Measurements from ENCODE around the gene VIT. TPM values are rescaled to one million over a fixed set of nuclear protein-coding genes. Genes with fewer than 3 reads are reported as not detected.

The VIT gene
- total RNA-seq, 1 donor from 2014 or later = not detected

DNA sequence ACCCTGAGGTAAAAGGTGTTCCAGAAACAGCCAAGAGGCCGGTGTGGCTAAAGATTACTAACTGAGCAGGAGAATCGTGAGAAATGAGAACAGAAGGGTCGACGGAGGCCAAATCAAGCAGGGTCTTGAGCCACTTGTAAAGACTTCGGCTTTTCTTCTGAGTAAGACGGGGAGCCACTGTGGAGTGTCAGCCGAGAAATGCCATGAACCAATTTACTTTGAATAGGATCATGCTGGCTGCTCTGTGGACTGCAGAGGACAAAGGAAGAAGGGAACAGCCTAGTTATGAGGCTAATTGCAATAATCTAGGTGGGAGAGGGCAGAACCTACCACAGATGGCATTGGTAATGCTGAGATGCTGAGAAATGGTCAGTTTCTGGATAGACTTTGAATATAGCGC is 16.8 kb downstream of the VIT start:
- H3K27ac ChIP-seq = no peak overlapping the region
- no peak overlapping the region for H3K9ac ChIP-seq
- peak overlapping the region; percentile 25 for H3K4me2 ChIP-seq
- peaks cover 16% of the 10 kb centered on the region for H3K4me1 Mint-ChIP-seq
- no peaks in the 10 kb centered on the region for H3K36me3 ChIP-seq
- no peaks in the 10 kb centered on the region for H3K36me3 Mint-ChIP-seq
- peaks cover 3% of the 10 kb centered on the region for H3K9me3 Mint-ChIP-seq
- H3K27me3 ChIP-seq = no peaks in the 10 kb centered on the region
- no peak overlapping the region for H3K4me3 ChIP-seq
- H3K27ac Mint-ChIP-seq = peak overlapping the region; percentile 52
- H3K4me3 Mint-ChIP-seq = no peak overlapping the region
- TF ChIP-seq EZH2phosphoT487 (IDR thresholded peaks at IDR 0.05) (no peak), EZH2 (IDR thresholded peaks at IDR 0.05) (no peak)
- TF ChIP-seq, protein P1, sequence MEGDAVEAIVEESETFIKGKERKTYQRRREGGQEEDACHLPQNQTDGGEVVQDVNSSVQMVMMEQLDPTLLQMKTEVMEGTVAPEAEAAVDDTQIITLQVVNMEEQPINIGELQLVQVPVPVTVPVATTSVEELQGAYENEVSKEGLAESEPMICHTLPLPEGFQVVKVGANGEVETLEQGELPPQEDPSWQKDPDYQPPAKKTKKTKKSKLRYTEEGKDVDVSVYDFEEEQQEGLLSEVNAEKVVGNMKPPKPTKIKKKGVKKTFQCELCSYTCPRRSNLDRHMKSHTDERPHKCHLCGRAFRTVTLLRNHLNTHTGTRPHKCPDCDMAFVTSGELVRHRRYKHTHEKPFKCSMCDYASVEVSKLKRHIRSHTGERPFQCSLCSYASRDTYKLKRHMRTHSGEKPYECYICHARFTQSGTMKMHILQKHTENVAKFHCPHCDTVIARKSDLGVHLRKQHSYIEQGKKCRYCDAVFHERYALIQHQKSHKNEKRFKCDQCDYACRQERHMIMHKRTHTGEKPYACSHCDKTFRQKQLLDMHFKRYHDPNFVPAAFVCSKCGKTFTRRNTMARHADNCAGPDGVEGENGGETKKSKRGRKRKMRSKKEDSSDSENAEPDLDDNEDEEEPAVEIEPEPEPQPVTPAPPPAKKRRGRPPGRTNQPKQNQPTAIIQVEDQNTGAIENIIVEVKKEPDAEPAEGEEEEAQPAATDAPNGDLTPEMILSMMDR (IDR thresholded peaks at IDR 0.05) = no peak
- peak; percentile 44 for DNase-seq (ENCODE audit: low spot score)
- peaks cover 4% of the 10 kb centered on the region for H3F3A ChIP-seq (ENCODE audit: low read depth)
- H3K79me2 ChIP-seq (ENCODE audit: low read depth) = no peaks in the 10 kb centered on the region
- H2AFZ ChIP-seq (replicated peaks) = peak overlapping the region; percentile 57
- H3K4me1 ChIP-seq = peaks cover 9% of the 10 kb centered on the region
- H4K20me1 ChIP-seq (ENCODE audit: low read depth) = no peaks in the 10 kb centered on the region
- no peaks in the 10 kb centered on the region for H3K9me3 ChIP-seq (ENCODE audit: low read depth)
- peaks cover 5% of the 10 kb centered on the region for H3K27me3 Mint-ChIP-seq (ENCODE audit: insufficient read depth, low read depth)

DNA sequence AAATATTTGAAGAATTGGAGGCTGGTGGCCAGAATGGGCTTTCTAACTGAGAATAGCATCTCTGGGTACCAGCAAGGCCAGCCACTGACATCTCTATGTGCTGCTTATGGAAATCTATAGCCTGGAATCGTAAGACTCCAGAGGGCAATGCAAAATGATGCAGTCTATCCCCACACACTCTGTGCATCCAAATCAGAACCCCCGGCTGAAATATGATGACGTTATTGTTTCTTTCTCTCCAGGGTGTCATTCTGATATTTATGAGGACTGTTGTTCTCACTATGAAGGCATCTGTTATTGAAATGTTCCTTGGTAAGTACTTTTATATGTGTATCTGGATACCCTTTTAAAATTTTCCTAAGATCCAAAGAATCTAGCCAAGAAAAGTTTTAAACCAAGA is 19.6 kb downstream of the VIT start:
- Histone ChIP-seq H4K20me1 (ENCODE audit: low read depth) (no peaks in the 10 kb centered on the region), H3K27ac (no peak overlapping the region), H3K4me3 (no peak overlapping the region), H3K9me3 (ENCODE audit: low read depth) (no peaks in the 10 kb centered on the region), H2AFZ (replicated peaks) (no peak overlapping the region), H3K36me3 (no peaks in the 10 kb centered on the region), H3K79me2 (ENCODE audit: low read depth) (no peaks in the 10 kb centered on the region), H3K4me1 (peaks cover 9% of the 10 kb centered on the region), H3K9ac (no peak overlapping the region), H3K27me3 (no peaks in the 10 kb centered on the region), H3K4me2 (no peak overlapping the region), H3F3A (ENCODE audit: low read depth) (peaks cover 4% of the 10 kb centered on the region)
- no peaks in the 10 kb centered on the region for H3K36me3 Mint-ChIP-seq
- H3K9me3 Mint-ChIP-seq = peaks cover 10% of the 10 kb centered on the region
- no peak for TF ChIP-seq EZH2phosphoT487 (IDR thresholded peaks at IDR 0.05)
- TF ChIP-seq EZH2 (IDR thresholded peaks at IDR 0.05) = no peak
- TF ChIP-seq, protein P1 (IDR thresholded peaks at IDR 0.05) = no peak
- H3K4me1 Mint-ChIP-seq = peaks cover 12% of the 10 kb centered on the region
- H3K27ac Mint-ChIP-seq = no peak overlapping the region
- H3K27me3 Mint-ChIP-seq (ENCODE audit: insufficient read depth, low read depth) = peaks cover 4% of the 10 kb centered on the region
- no peak for DNase-seq (ENCODE audit: low spot score)
- H3K4me3 Mint-ChIP-seq = no peak overlapping the region

DNA sequence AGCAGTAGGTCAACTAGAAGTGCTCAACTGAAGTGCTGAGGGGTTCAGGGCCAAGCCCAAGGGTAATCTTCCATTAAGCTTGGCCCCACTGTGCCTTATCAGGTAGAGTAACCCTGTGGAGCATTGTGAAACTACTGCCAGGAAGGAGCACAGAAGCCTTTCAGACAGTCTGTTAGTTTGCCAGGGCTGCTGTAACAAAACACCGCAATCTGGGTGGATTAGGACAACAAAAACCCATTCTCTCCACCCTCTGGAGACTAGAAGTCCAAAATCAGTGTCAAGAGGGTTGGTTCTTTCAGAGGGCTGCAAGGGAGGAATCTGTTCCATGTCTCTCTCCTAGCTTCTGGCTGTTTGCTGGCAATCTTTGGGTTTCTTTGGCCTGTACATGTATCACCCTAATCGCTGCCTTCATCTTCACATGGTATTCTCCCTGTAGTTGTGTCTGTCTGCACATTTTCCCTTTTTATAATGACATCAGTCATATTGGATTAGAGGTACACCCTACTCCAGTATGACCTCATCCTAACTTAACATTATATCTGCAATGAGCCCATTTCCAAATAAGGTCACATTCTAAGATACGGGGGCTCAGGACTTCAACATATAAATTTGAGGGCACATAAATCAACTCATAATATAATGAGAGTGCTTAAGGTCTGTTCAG is 21.2 kb downstream of the VIT start:
- H3K79me2 ChIP-seq (ENCODE audit: low read depth) = no peaks in the 10 kb centered on the region
- Mint-ChIP-seq H3K4me1 (peaks cover 12% of the 10 kb centered on the region), H3K27ac (no peak overlapping the region), H3K36me3 (no peaks in the 10 kb centered on the region), H3K9me3 (peaks cover 10% of the 10 kb centered on the region), H3K4me3 (no peak overlapping the region), H3K27me3 (ENCODE audit: insufficient read depth, low read depth) (peaks cover 4% of the 10 kb centered on the region)
- H4K20me1 ChIP-seq (ENCODE audit: low read depth) = no peaks in the 10 kb centered on the region
- peaks cover 8% of the 10 kb centered on the region for H3K4me1 ChIP-seq
- no peaks in the 10 kb centered on the region for H3K36me3 ChIP-seq
- H3K9ac ChIP-seq = no peak overlapping the region
- no peak for DNase-seq (ENCODE audit: low spot score)
- no peak overlapping the region for H2AFZ ChIP-seq (replicated peaks)
- no peak overlapping the region for H3K4me2 ChIP-seq
- H3K27ac ChIP-seq = no peak overlapping the region
- no peaks in the 10 kb centered on the region for H3K9me3 ChIP-seq (ENCODE audit: low read depth)
- peaks cover 4% of the 10 kb centered on the region for H3F3A ChIP-seq (ENCODE audit: low read depth)
- no peak for TF ChIP-seq EZH2phosphoT487 (IDR thresholded peaks at IDR 0.05)
- no peak for TF ChIP-seq EZH2 (IDR thresholded peaks at IDR 0.05)
- no peak overlapping the region for H3K4me3 ChIP-seq
- no peaks in the 10 kb centered on the region for H3K27me3 ChIP-seq

DNA sequence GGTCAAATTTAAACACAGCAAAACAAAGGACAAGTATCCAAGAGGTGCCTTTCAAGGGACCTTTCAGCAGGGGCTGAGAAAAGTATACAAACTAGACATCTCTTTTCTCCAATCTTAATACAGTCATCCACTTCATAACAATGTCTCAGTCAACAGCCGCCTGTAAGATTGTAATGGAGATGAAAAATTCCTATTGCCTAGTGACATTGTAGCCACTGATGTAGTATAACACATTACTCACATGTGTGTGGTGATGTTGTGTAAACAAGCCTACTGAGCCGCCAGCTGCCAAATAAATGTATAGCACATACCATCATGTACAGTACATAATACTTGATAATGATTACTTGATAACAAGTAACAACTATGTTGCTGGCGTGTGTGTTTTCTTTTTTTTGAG is 31.0 kb downstream of the VIT start:
- H3K36me3 Mint-ChIP-seq = no peaks in the 10 kb centered on the region
- Histone ChIP-seq H3K9ac (no peak overlapping the region), H3K27ac (no peak overlapping the region), H3K4me3 (no peak overlapping the region), H3K9me3 (ENCODE audit: low read depth) (no peaks in the 10 kb centered on the region), H3K4me2 (no peak overlapping the region), H3K36me3 (no peaks in the 10 kb centered on the region), H3K79me2 (ENCODE audit: low read depth) (no peaks in the 10 kb centered on the region), H3K27me3 (no peaks in the 10 kb centered on the region), H4K20me1 (ENCODE audit: low read depth) (no peaks in the 10 kb centered on the region), H3K4me1 (no peaks in the 10 kb centered on the region), H3F3A (ENCODE audit: low read depth) (no peaks in the 10 kb centered on the region), H2AFZ (replicated peaks) (no peak overlapping the region)
- peaks cover 6% of the 10 kb centered on the region for H3K4me1 Mint-ChIP-seq
- H3K27me3 Mint-ChIP-seq (ENCODE audit: insufficient read depth, low read depth) = peaks cover 2% of the 10 kb centered on the region
- H3K9me3 Mint-ChIP-seq = no peaks in the 10 kb centered on the region
- no peak for DNase-seq (ENCODE audit: low spot score)
- TF ChIP-seq EZH2phosphoT487 (IDR thresholded peaks at IDR 0.05) = no peak
- TF ChIP-seq, protein P1 (IDR thresholded peaks at IDR 0.05) = no peak
- TF ChIP-seq EZH2 (IDR thresholded peaks at IDR 0.05) = no peak
- no peak overlapping the region for H3K4me3 Mint-ChIP-seq
- H3K27ac Mint-ChIP-seq = no peak overlapping the region
